Left lung (tissue), 14 donors: ENCODE results near the gene CDHR1. TPM values are rescaled to one million over a fixed set of nuclear protein-coding genes. Genes with fewer than 3 reads are reported as not detected.
"Not testable (repeated sequence)": the region's sequence is repeated elsewhere in the genome, so short reads cannot be mapped to it uniquely, and the experiment has no call there.

Source experiments
- ATAC-seq: fragments of 200-7000 bp; cut with Tn5 transposase; one replicate; pipeline ENCODE4 v1.9.1; 2020; ENCODE audit warnings: moderate library complexity
- DNase-seq, 4 donors: peaks; one replicate each; pipeline ENCODE4 v3.0.0-alpha.2; 2013 to 2020
- H3K27ac ChIP-seq, 2 donors: fragments of 200-600 bp; sonication (generic) in 1 of 2; one replicate each; pipeline versions ENCODE4 v1.5.0 to v1.8.0; 2020 to 2021
- H3K27me3 ChIP-seq, 2 donors: fragments of 200-600 bp; sonication (generic) in 1 of 2; one replicate each; pipeline versions ENCODE4 v1.5.0 to v1.8.0; 2020 to 2021
- H3K36me3 ChIP-seq, 2 donors: fragments of 200-600 bp; sonication (generic) in 1 of 2; one replicate each; pipeline versions ENCODE4 v1.5.0 to v1.8.0; 2020 to 2021
- H3K4me1 ChIP-seq, 2 donors: fragments of 200-600 bp; one replicate each; pipeline ENCODE4 v1.8.0; 2021
- H3K4me3 ChIP-seq, 2 donors: fragments of 200-600 bp; sonication (generic) in 1 of 2; one replicate each; pipeline versions ENCODE4 v1.5.0 to v1.8.0; 2020 to 2021; ENCODE audit warnings: mild to moderate bottlenecking in 1 of 2
- H3K9me3 ChIP-seq, 2 donors: fragments of 200-600 bp; sonication (generic) in 1 of 2; one replicate each; pipeline versions ENCODE4 v1.5.0 to v1.8.0; 2020 to 2021
- intact Hi-C, 2 donors: fragments of 100-400 bp; cut with DNase I; formaldehyde crosslinking; loops; one replicate each; pipeline versions ENCODE4 v1.11.2 to v1.14.2; 2022
- long read RNA-seq, 12 donors: library from polyadenylated mRNA in 2 of 12; unstranded in 2 of 12; transcript quantifications; one replicate each; pipeline ENCODE4 v2.0.0 and lab custom pipeline, GENCODE V29; 2019 to 2026
- polyA plus RNA-seq, 6 donors: library from polyadenylated mRNA; unstranded; fragments of 120-200 nt; gene quantifications; one replicate each; pipeline ENCODE4 v1.2.1, GENCODE V29; 2013; ENCODE audit not compliant: insufficient read length in 6 of 6
- total RNA-seq, 2 donors: library from RNA; stranded (reverse); fragmentation: NEBNext Ultra II Directional; extraction: Animal tissue kit (Norgen Biotek cat#: 25700); gene quantifications; one replicate each; pipeline ENCODE4 v1.2.1, GENCODE V29; 2021
- TF ChIP-seq, protein P1 (sequence below), 2 donors: fragments of 200-600 bp; sonication (generic) in 1 of 2; IDR thresholded peaks; one replicate each; pipeline versions ENCODE4 v1.5.0 to v1.8.0; 2021; ENCODE audit warnings: antibody characterized with exemption in 2 of 2
- donor health status: DM: no; HTN: yes; CAD: no.
- donor health status: DM: no; HTN: no; CAD: no.

CDHR1 gene
- under 1 TPM; 0.38 to 0.94 TPM for total RNA-seq
- under 1 TPM; 0.10 to 0.34 (median 0.28) TPM for polyA plus RNA-seq
- long read RNA-seq, donor 1 = 0 reads
- long read RNA-seq, donor 2 = 0 reads
- long read RNA-seq, donor 3 = 0 reads
- long read RNA-seq, donor 4 = 0 reads
- long read RNA-seq, donor 5 = 0 reads
- long read RNA-seq, donor 6 = 0 reads
- long read RNA-seq, donor 7 = 0 reads
- long read RNA-seq, donor 8 = 0 reads
- long read RNA-seq, donor 9 = 0 reads
- long read RNA-seq, donor 10 = 0 reads
- long read RNA-seq, donor 11, full-length matches to known transcripts = 1 of 1 reads
- long read RNA-seq, donor 11, partial matches to known transcripts = 0 of 1 reads
- long read RNA-seq, donor 11, other reads (novel, unspliced or antisense) = 0 of 1 reads
- long read RNA-seq, donor 12 = 0 reads

DNA sequence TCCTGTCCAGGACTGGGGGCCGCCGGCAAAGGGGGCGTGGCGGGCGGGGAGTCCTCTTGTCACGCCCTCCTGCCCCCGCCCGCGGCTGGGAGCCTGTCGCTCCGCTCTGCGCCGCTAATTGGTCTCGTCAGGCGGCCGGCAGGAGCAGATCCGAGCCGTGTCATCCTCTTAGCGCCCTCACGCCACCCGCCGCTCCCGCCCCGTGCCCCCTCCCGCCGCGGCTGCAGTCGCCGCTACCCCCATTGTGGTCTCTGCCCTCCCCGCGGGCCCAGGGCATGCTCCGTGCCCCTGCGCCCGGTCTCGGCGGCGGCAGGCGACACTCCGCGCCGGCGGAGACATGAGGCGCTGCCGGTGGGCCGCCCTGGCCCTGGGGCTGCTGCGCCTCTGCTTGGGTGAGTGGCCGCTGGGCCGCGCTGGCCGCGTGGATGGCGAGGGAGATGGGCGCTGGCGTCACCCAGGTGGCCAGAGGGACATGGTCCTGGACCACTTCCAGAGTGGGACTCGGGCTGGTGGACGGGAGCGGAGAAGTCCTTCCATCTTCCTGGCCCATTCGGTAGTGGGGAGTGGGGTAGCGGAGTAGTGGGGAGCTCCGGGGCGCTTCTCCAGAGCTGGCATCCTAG lies at the start of gene CDHR1:
TSS of gene CDHR1 (plus strand) at position 114 of the 620 bp plus-strand sequence. CDS start at position 338, 224 bp downstream.
- Histone ChIP-seq H3K4me1 (peaks cover 9 to 14% of the 10 kb centered on the region in 2 donors), H3K27ac (no peak within 1 kb of the TSS), H3K36me3 (no peaks in the 10 kb centered on the region), H3K9me3 (no peaks in the 10 kb centered on the region), H3K27me3 (peaks cover 26 to 85% of the 10 kb centered on the region in 2 donors), H3K4me3 (peak within 1 kb of the TSS; percentile 13 to 33)
- ATAC-seq = peak; percentile 64
- intact Hi-C loops = no loop called here
- TF ChIP-seq, protein P1, sequence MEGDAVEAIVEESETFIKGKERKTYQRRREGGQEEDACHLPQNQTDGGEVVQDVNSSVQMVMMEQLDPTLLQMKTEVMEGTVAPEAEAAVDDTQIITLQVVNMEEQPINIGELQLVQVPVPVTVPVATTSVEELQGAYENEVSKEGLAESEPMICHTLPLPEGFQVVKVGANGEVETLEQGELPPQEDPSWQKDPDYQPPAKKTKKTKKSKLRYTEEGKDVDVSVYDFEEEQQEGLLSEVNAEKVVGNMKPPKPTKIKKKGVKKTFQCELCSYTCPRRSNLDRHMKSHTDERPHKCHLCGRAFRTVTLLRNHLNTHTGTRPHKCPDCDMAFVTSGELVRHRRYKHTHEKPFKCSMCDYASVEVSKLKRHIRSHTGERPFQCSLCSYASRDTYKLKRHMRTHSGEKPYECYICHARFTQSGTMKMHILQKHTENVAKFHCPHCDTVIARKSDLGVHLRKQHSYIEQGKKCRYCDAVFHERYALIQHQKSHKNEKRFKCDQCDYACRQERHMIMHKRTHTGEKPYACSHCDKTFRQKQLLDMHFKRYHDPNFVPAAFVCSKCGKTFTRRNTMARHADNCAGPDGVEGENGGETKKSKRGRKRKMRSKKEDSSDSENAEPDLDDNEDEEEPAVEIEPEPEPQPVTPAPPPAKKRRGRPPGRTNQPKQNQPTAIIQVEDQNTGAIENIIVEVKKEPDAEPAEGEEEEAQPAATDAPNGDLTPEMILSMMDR (IDR thresholded peaks at IDR 0.05) = no peak
- DNase-seq = peak in 2 of 4 donors; percentile 13 to 34

DNA sequence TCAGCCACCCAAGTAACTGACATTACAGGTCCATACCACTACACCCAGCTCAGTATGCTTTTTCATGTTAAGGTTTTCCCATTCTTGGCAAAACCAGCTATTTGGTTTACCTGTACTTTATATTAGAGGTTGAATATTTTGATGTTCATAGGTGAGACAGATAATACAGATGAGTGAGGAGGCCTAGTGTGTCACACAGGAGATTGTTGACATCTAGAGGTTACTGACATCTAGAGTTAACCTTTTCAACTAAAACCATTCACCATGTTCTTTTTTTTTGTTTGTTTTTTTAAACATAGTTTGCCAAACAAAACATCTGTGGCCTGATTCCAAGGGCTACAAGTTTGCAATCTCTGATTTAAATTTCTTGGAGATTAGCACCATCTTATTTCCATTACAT lies 47.0 kb upstream of the CDHR1 start:
- H3K27me3 ChIP-seq = no peaks in the 10 kb centered on the region
- DNase-seq (no peak), ATAC-seq (no peak)
- intact Hi-C loops = no loop called here
- TF ChIP-seq, protein P1 (IDR thresholded peaks at IDR 0.05) = no peak
- H3K9me3 ChIP-seq = no peaks in the 10 kb centered on the region
- no peak overlapping the region for H3K27ac ChIP-seq
- peaks cover 7 to 96% of the 10 kb centered on the region in 2 donors for H3K36me3 ChIP-seq
- no peak overlapping the region for H3K4me3 ChIP-seq
- H3K4me1 ChIP-seq = peaks cover 0 to 3% of the 10 kb centered on the region in 2 donors

DNA sequence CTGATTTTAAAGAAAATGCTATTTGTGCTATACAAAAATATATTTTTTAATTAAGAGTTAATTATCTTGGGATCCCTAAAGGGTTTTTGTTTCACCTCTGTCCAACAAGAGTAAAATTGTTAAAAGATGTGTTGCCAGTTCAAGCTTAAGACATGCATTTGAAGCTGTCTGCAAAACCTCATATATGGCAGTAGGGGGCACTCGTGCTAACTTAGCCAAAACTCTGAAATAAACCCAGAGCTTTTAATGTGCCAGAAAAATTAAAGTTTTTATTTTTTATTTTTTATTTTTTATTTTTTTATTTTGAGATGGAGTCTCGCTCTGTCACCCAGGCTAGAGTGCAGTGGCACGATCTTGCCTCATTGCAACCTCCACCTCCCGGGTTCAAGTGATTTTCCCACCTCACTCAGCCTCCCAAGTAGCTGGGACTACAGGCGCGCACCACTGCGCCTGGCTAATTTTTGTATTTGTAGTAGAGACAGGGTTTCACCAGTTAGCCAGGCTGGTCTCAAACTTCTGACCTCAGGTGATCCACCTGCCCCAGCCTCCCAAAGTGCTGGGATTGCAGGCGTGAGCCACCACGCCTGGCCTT lies 46.2 kb upstream of the CDHR1 start:
- H3K9me3 ChIP-seq, H3K27me3 ChIP-seq, H3K4me1 ChIP-seq, intact Hi-C loops, H3K27ac ChIP-seq, H3K4me3 ChIP-seq: not testable (repeated sequence)
- peaks cover 7 to 96% of the 10 kb centered on the region in 2 donors for H3K36me3 ChIP-seq
- ATAC-seq (peak; percentile 77), DNase-seq (peak in 1 of 4 donors; percentile 24)
- TF ChIP-seq, protein P1 (IDR thresholded peaks at IDR 0.05) = peak; percentile 60 to 62

DNA sequence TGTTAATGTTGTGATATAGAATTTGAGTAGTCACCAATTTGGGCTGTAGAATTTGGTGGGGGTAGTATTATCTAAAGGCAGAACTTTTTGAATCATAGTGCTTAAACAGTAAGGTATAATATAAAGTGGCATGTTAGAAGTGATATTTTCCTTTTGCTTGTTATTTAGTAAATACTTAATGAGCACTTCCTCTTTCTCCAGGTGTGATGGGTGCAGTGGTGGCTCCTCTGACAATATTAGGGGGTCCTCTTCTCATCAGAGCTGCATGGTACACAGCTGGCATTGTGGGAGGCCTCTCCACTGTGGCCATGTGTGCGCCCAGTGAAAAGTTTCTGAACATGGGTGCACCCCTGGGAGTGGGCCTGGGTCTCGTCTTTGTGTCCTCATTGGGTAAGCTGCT lies 44.5 kb upstream of the CDHR1 start:
- no peak overlapping the region for H3K4me3 ChIP-seq
- H3K9me3 ChIP-seq = no peaks in the 10 kb centered on the region
- TF ChIP-seq, protein P1 (IDR thresholded peaks at IDR 0.05) = no peak
- peaks cover 5 to 96% of the 10 kb centered on the region in 2 donors for H3K36me3 ChIP-seq
- H3K4me1 ChIP-seq = no peaks in the 10 kb centered on the region
- intact Hi-C loops = no loop called here
- H3K27me3 ChIP-seq = no peaks in the 10 kb centered on the region
- no peak overlapping the region for H3K27ac ChIP-seq
- no peak for ATAC-seq
- no peak for DNase-seq

DNA sequence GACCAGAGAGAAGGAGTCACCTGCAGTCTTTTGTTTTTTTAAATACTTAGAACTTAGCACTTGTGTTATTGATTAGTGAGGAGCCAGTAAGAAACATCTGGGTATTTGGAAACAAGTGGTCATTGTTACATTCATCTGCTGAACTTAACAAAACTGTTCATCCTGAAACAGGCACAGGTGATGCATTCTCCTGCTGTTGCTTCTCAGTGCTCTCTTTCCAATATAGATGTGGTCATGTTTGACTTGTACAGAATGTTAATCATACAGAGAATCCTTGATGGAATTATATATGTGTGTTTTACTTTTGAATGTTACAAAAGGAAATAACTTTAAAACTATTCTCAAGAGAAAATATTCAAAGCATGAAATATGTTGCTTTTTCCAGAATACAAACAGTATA lies 41.6 kb upstream of the CDHR1 start:
- TF ChIP-seq, protein P1 (IDR thresholded peaks at IDR 0.05) = no peak
- Histone ChIP-seq H3K4me3 (no peak overlapping the region), H3K27me3 (no peaks in the 10 kb centered on the region), H3K36me3 (peaks cover 0 to 75% of the 10 kb centered on the region in 2 donors), H3K9me3 (no peaks in the 10 kb centered on the region), H3K4me1 (peaks cover 0 to 8% of the 10 kb centered on the region in 2 donors), H3K27ac (no peak overlapping the region)
- ATAC-seq (no peak), DNase-seq (no peak)
- intact Hi-C loops = no loop called here
